SK-MEL-5 (cell line): ENCODE results near the gene MICAL2. TPM values are rescaled to one million over a fixed set of nuclear protein-coding genes. Genes with fewer than 3 reads are reported as not detected.

Source experiments
- DNase-seq: peaks from one replicate; pipeline ENCODE4 v3.0.0-alpha.2; 2016; ENCODE audit warnings: low read depth, low spot score
- in situ Hi-C: cut with HindIII; loops from 2 replicates; pipeline ENCODE4 v1.10.0; 2016; ENCODE audit warnings: low sequenced_read_pairs, high pct_unique_total_duplicates, low pct_unique_long_range_greater_than_20kb
- total RNA-seq: library from RNA; depleted of rRNA; stranded (reverse); fragments of >200 nt; shearing (Covaris generic); gene quantifications from 2 replicates; pipeline ENCODE4 v1.2.3, GENCODE V29; 2014

Gene MICAL2
- total RNA-seq, 1 experiment from 2014 or later = 1.2 TPM

DNA sequence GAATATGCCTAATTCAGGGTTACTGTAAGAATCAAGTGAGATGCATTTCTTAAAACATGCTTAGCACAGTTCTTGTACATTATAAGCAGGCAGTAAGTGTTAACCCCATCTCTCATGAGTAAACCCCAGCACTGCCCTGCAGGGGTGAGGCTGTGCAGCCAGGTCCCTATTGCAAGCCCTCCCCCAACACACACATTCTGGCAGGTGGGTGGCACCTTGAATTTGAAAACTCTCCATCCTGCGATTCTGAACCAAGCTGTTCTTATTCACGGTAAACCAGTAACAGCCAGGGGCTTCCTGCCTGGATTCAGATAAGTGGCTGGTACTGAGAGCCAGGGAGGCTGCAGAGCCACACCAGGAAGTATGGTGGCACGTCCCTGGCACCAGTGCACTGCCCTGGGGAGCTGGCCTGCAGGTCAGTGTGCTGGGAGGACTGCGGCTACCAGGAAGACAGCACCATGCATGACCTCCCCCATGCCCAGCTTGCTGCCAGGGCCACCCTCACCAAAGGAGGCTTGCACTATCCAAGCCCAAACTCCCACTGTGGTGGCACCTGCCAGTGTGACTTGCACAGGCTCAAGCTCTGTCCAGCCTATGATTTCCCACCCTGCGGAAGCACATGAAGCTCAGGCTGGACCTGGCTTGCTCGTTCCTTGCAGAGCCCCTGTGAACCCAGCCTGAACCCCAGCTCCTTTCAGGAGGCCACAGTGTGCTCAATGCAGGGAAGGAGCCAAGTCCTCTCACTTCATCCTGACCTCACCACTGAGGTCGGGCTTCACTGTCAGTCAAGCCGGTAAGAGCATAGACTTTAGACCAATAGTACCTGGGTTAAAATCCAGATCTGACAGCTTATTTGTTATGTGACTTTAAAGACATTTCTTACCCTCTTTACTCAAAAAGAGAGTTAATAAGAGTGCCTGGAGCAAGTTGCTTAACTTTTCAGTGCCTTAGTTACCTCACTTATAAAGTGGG lies 88.1 kb downstream of the MICAL2 start:
- in situ Hi-C loops = no loop called here
- no peak for DNase-seq

DNA sequence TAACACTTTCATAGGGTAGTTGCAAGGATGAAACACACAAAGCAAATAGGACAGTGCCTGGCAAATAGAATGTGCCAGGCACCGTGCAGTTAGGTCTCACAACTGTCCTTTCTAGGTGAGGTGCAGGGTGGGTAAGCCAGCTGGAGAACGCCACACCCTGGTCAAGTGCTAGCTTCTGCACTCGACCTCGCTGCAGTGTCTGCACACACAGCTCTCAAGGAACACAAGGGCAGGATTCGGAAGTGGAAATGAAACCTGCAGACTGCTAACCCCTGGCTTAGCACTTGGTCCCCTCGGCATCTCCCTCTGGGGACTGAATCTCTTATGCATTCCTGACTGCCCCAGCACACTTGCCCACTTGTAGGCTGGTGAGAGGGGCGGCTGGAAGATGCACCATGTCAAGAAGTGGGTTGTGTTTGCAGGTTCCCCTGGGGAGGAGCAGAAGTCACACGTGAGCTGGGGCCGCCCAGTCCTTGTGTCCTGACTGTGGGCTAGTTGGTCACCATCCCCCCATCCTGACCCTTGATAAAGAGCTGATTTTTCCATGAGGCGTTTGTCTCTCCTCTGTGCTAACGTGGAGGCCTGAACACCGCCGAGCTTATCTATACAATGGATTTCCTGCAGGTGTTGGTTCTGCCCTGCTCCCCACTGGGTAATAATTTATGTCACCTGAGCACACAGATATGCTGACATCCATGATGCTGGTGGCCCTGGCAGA lies 89.0 kb downstream of the MICAL2 start:
- DNase-seq = no peak
- in situ Hi-C loops = no loop called here

DNA sequence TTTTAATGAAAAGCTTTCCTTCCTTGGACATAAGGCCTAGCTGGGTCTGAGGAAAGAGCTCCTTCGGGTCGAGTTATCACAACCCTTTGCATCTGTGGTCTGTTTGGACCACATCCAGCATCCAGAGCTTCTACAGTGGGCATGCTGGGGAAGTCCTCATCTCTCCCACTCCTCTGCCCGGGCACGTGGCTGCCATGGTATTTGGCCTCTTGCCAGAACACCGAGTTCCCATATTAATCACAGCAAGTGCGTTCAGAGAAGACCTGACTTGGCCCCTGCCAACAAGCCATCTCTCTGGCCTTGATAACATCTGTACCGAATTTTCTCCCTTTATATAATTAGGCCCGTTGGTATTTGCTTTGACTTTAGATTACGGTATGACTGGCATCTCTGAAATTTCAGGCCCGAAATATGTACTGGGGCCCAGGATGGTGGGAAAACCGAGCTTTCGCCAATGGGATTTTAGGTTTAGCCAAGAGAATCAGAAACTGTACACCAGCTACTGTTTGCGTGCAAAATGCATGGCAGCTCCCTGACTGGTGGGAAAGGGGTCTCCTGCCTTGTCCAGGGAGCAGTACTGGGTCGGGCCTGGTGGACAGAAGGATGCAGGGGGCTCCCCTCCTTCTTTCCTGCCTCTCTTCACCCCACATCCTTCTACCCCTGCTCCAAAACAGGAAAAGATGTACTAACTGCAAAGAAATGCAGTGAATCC lies 90.0 kb downstream of the MICAL2 start:
- in situ Hi-C loops = no loop called here
- DNase-seq = no peak

DNA sequence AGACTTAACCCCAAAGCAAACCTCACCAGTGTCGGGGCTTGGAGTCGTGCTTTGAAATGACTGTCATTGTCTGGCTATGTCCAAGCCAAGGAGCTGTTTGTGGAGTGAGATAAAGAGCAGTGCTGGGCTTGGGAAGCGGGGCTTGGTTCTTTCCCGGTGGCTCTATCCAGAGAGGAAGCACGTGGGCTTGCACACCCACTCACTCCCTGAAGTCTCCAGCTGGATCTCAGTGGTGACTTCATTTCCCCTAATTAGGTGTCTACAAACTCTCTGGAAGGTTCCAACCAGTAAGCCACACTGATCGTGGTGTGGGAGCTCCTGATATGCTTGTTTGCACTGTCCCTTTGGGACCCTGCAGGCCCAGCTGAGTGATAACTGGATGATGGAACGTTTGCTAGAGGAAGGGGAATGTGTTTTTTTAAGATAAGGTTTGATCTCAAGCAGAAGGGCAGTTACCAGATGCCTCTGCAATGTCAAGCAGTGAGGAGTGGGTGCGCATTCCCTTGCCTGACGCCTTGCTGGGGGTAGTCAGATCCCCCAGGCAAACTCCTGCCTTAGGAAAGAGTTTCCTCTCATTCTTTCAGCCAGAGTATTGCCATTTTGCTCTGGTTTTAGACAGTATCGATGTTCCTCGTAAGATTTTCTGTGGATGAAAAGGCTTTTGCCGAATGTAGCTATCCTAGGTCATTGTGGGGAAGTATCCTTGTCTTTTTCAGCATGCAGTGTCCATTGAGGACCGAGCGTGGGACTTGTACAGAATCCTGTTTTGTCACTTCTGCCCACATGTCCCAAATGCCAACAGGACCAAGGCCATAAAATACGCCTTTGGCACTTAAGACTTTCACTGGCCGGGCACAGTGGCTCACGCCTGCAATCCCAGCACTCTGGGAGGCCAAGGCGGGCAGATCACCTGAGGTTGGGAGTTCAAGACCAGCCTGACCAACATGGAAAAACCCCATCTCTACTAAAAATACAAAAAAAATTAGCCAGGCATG lies 90.9 kb downstream of the MICAL2 start:
- no peak for DNase-seq

DNA sequence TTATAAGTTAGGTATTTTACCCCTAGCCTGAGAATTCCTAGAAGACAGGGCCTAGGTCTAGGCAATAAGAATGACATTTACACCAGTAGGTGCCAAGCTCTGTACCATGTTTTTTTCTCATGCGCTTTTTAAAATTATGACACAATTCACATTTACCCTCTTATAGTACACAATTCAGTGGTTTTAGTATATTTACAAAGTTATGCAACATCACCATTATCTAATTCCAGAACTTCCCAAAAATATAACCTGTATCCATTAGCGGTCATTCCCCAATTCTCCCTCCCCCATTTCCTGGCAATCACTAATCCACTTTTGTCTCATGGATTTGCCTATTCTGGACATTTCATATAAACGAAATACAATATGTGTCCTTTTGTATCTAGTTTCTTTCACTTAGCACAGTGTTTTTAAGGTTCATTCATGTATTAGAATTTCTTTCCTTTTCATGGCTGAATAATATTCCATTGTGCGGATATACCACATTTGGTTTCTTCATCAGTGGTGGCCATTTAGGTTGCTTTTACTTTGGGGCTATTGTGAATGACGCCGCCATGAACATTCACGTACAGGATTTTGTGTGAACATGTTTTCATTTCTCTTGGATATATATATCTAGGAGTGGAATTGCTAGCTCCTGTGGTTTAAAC lies 92.4 kb downstream of the MICAL2 start:
- no peak for DNase-seq
- in situ Hi-C loops = no loop called here

More for the DNA sequence above, 90.9 kb downstream of the MICAL2 start:
- in situ Hi-C loops = no loop called here

DNA sequence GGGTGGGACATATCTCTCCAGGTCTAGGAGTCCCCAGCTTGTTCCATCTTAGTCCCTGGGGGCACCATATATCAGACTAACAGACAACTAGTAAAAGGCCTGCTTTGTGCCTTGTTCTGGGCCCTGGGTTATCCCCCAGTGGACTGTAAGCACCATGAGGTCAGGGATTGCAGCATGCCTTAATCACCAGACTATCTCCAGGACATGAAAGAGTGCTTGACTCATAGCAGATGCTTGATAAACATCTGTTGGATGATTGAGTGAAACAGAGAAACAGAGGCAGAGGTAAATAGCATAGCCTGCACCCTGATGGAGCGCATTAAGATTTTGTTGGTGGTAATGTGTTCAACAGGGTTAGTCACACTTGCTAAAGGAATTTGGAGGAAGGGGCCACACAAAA lies 94.1 kb downstream of the MICAL2 start:
- DNase-seq = no peak
- in situ Hi-C loops = no loop called here

DNA sequence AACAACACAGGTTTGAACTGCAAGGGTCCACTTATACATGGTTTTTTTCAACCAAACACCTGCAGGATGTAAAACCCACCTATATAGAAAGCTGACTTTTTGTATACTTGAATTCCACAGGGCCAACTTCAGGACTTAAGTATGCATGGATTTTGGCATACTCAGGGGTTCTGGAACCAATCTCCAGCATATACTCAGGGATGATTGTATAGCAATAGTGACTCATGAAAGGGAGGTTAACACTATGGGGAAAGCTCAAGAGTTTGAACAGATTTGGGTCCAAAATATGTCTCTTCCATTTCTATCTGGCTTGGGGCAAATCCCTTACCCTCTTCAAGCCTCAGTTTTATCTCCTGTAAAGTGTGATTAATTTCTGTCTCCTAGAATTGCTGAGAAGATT lies 94.9 kb downstream of the MICAL2 start:
- DNase-seq = no peak
- in situ Hi-C loops = no loop called here

DNA sequence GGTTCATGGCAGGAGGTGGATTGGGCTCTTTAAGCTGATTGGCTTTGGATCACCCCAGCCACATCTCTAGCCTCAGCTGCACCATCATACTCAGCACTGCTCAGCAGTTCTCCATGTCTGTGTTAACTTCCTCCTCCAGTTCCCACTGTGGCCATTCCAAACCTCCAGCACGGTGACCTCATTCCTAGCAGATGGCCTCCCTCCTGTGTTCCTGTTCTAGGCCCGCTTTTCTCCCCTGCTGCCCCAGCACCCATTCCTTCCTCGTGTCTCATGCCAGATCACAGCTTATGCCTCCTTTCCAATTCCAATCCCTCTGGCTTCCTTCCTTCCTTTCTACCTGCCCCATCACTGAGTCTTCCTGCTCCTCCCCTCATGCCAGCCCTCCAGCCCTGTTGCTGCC lies 96.1 kb downstream of the MICAL2 start:
- in situ Hi-C loops = no loop called here
- no peak for DNase-seq

DNA sequence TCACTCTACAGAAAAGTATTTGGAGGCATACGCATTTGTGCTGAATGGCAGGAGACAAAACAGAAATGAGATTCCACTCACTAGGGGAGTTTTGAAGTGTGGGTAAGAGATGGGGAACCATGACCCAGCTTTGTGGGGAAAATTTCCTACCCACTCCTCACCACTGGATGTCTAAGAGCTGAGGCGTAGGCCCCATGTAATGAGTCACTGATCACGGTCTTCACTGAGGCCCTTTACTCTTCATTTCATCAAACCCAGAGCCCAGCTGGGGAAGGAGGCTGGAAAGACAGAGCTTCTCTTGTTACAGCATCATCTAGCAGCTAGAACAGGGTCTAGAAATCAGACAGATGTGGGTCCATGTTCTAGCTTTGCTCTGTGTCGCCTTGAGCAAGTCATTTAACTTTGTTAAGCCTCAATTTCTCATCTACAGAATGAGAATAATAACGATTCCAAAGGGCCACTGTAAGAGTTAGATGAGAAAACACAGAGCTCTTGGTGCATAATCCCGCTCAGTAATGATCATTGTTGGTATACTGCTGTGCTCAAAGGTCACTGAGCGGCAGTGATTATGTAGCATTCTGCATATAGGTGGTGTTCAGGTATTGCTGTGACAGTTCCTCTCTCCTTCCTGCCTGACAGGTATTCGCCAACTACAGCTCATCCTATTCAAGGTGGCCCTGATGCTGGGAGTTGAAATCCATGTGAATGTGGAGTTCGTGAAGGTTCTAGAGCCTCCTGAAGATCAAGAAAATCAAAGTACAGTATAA lies 97.2 kb downstream of the MICAL2 start:
- DNase-seq = no peak
- in situ Hi-C loops = no loop called here

DNA sequence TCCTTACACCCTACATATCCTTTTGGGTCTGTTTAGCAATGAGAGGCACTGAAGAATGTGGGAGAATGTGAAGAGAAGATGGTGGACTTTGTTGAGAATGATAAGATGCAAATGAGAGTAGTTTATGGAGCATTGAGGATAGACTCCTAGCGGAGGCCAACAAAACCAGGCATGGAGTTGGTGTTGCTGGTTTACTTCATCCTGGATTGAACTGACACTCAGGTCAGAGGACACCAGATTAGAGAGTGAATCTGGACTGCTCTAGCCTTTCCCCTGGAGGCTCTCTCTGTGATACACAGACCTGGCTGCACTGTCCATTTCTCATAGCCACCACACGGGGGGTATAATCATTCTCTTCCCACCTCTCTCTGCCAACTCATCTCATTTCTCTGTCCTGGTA lies 98.7 kb downstream of the MICAL2 start:
- in situ Hi-C loops = no loop called here
- DNase-seq = peak; percentile 9

DNA sequence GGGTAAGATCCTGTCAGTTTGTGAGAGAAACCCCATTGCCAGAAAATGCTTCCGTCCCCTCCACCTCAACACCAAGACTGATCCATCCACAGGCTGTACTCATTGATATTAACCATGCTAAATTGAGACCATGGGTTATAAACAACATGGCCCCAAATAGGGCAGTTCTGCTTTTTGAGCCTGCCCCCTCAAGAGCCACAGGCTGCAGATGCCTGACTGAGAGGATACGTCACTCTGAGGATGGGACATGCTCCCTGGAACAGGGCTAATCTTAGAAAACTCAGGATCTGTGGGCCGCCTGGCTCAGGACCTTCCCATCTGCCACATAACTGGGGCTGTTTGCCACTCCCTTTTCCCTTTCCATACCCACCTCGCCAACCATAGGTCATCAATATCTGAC lies 99.8 kb downstream of the MICAL2 start:
- in situ Hi-C loops = no loop called here
- no peak for DNase-seq

DNA sequence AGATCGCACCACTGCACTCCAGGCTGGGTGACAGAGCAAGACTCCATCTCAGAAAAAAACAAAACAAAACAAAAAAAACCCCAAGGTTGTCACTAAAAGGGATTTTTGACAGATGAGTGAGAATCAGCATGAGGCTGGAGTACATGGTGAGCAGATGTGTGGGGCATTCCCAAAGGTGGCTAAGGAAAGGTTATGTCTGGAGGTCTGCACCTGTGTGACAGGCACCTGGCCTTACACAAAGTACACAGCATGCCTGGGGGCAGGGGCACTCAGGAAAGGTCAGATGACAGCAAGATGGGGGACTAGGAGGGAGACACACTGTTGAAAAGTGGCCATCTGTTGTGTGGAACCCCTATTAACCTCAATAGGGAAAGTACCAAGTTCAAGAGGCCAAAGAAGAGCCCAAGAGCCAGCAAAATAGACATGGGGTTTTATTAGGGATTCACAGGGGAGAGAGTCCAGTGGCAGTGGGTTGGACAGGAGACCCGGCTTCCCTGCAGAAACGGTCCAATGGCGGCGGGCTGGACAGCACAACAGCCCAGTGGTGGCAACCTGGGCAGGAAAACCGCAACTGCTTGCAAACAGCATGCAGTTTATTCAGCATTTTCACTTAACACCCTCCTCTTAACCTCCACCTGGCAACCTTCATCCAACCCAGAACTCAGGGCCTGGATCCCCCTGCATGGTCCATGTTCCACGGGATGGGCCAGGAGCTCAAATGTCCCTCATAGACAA lies 101.1 kb downstream of the MICAL2 start:
- in situ Hi-C loops = no loop called here
- DNase-seq = no peak

DNA sequence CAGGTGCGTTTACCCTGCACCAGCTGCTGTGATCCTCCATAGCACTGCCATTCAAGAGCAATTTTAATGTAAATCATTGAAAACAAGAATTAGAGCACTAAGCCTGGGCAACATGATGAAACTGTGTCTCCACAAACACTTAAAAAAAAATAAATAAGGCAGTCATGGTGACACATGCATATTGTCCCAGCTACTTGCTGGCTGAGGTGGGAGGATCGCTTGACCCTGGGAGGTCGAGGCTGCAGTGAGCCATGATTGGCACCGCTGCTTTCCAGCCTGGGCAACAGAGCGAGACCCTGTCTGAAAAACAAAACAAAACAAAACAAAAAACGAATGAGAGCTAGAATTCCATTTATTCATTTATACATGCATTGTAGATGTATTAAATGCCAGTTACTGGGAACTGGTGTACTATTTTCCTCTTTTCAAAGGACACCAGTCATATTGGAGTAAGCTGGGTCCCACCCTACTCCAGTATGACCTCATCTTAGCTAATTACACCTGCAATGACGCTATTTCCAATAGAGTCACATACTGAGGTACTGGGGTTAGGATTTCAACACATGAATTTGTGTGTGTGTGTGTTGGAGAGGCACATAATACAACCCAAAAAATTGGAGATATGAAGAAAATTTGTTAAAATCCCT lies 101.9 kb downstream of the MICAL2 start:
- DNase-seq = no peak
- in situ Hi-C loops = no loop called here

DNA sequence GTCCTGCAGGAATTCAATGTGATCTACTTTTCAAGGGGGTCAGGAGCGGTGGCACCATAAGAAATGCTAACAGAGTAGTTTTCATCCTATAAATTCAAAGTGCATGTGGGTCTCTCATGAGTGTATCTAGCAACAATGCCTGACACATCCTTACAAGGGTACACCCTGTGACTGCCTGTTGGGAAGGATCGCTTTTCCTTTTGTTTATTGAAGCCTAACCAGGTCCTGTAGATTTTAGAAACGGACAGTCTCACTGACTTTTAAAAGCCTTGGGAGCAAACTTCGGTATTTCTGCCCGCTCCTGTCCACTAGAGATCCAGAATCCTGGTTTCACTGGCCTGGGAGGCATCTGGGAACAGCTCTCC lies 102.4 kb downstream of the MICAL2 start:
- DNase-seq = no peak
- in situ Hi-C loops = no loop called here

DNA sequence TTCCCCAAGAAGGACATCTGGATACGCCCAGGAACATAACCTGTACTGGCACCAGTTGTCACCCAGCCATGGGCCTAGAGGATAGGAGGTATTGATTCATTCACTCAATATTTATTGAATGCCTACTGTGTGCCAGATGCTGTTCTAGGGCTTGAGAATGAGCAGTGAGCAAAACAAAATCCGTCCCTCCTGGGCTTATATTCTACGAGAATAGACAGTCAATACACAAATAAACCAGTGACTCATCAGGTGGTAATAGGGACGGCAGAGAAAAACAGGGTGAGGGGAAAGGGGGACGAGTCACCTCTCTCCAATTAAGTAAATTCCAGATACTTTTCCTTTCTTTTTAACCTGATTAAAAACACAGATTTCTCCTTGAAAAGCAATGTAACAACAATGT lies 103.5 kb downstream of the MICAL2 start:
- DNase-seq = no peak
- in situ Hi-C loops = no loop called here
